ENCODE results near the gene ZMYM2. TPM values are rescaled to one million over a fixed set of nuclear protein-coding genes. Genes with fewer than 3 reads are reported as not detected.

ZMYM2 gene
- total RNA-seq, 1 donor from 2014 or later = 75.1 TPM

GRCh38 chr13:20102525-20103180 lies 144.1 kb downstream of the ZMYM2 start:
- DNase-seq (ENCODE audit: low spot score) = no peak

- no peak for DNase-seq (ENCODE audit: low spot score)
Observed at GRCh38 chr13:20105161-20105689, 146.7 kb downstream of the ZMYM2 start.

GRCh38 chr13:20106742-20107141 lies 148.2 kb downstream of the ZMYM2 start:
- DNase-seq (ENCODE audit: low spot score) = no peak

GRCh38 chr13:20109037-20109436 lies 150.5 kb downstream of the ZMYM2 start:
- DNase-seq (ENCODE audit: low spot score) = no peak

GRCh38 chr13:20114066-20114610 lies 155.6 kb downstream of the ZMYM2 start:
- DNase-seq (ENCODE audit: low spot score) = no peak

GRCh38 chr13:20116213-20116612 lies 157.7 kb downstream of the ZMYM2 start:
- DNase-seq (ENCODE audit: low spot score) = no peak

GRCh38 chr13:20118268-20119140 lies 160.0 kb downstream of the ZMYM2 start:
- DNase-seq (ENCODE audit: low spot score) = peak; percentile 47

- DNase-seq (ENCODE audit: low spot score) = no peak
Observed at GRCh38 chr13:20119960-20120359, 161.4 kb downstream of the ZMYM2 start.

- no peak for DNase-seq (ENCODE audit: low spot score)
Observed at GRCh38 chr13:20121159-20121525, 162.6 kb downstream of the ZMYM2 start.

GRCh38 chr13:20124303-20124702 lies 165.8 kb downstream of the ZMYM2 start:
- DNase-seq (ENCODE audit: low spot score) = no peak

GRCh38 chr13:20125129-20125782 lies 166.7 kb downstream of the ZMYM2 start:
- no peak for DNase-seq (ENCODE audit: low spot score)

GRCh38 chr13:20125783-20126165 lies 167.2 kb downstream of the ZMYM2 start:
- no peak for DNase-seq (ENCODE audit: low spot score)

- no peak for DNase-seq (ENCODE audit: low spot score)
Observed at GRCh38 chr13:20126541-20127261, 168.2 kb downstream of the ZMYM2 start.

- no peak for DNase-seq (ENCODE audit: low spot score)
Observed at GRCh38 chr13:20127262-20127561, 168.7 kb downstream of the ZMYM2 start.

- peak; percentile 52 for DNase-seq (ENCODE audit: low spot score)
Observed at GRCh38 chr13:20127562-20128458, 169.3 kb downstream of the ZMYM2 start.

- DNase-seq (ENCODE audit: low spot score) = no peak
Observed at GRCh38 chr13:20128459-20128931, 170.0 kb downstream of the ZMYM2 start.

- no peak for DNase-seq (ENCODE audit: low spot score)
Observed at GRCh38 chr13:20129076-20129475, 170.5 kb downstream of the ZMYM2 start.

GRCh38 chr13:20130012-20130411 lies 171.5 kb downstream of the ZMYM2 start:
- DNase-seq (ENCODE audit: low spot score) = no peak

- no peak for DNase-seq (ENCODE audit: low spot score)
Observed at GRCh38 chr13:20130652-20131051, 172.1 kb downstream of the ZMYM2 start.

GRCh38 chr13:20131057-20131832 lies 172.7 kb downstream of the ZMYM2 start:
- DNase-seq (ENCODE audit: low spot score) = no peak
